Measurements from ENCODE around the gene GRIP2. TPM values are rescaled to one million over a fixed set of nuclear protein-coding genes. Genes with fewer than 3 reads are reported as not detected.

The GRIP2 gene
- polyA plus RNA-seq, 4 donors = 0.97 to 1.2 (median 1.1) TPM

- DNase-seq (ENCODE audit: low read depth in 4 of 4, low spot score in 3 of 4) = no peak
These were observed 51.7 kb downstream of the GRIP2 start for GRCh38 chr3:14488286-14489041.

DNA sequence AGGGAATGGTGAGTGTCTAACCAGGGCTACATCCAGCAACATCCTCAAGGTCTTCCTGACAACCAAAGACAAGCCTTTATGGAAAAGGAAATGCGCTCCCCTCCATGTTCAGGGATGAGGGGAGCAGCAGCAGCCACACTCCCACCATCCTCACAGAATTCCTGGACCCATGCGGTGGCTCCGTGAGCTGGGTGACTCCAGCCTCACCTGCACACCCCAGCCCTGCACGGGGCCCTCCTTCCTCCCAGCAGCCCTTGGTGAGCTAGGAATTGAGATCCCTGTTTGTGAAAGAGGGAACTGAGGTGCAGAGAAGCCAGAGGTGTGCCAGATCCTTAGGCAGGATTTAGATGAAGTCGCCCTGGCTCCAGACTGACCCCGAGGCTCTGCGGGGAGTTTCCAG lies 52.3 kb downstream of the GRIP2 start:
- no peak for DNase-seq (ENCODE audit: low read depth in 4 of 4, low spot score in 3 of 4)

DNA sequence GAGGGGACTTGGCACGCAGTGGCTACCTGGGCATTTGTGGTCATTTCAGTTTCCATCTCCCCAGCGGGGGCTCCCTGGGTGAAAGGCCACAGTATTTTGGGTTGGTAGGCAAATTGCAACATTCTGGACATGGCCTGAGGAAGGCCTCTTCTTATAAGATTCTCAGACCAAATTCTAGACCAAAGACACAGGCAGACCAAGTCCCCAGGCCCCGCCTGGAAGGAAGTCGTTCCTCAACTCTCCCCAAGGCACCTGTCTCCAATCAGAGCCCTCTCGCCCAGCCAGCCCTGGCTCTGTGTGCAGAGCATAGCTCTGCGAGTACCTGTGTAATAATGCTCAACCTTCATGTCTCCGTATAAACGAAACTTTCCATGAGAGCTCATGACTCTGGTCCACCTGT lies 53.1 kb downstream of the GRIP2 start:
- no peak for DNase-seq (ENCODE audit: low read depth in 4 of 4, low spot score in 3 of 4)

DNA sequence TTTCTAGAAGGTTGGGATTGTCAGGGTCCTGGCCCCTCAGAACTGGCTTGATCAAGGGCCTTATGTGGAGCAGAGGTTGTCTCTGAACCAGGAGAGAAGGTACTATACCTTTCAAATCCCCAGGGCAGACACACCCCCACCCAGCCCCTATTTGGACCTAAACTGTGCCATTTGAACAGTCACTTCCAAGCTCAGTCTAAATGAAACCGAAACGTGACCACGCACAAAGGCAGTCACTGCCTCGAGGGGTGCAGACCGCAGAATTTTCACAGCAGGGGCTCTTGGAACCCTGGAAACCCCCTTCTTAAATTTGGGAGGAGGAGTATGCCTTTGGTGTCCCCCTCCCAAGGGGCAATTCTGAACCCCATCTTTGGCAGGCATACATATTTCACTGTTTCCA lies 53.7 kb downstream of the GRIP2 start:
- DNase-seq (ENCODE audit: low read depth in 4 of 4, low spot score in 3 of 4) = no peak

DNA sequence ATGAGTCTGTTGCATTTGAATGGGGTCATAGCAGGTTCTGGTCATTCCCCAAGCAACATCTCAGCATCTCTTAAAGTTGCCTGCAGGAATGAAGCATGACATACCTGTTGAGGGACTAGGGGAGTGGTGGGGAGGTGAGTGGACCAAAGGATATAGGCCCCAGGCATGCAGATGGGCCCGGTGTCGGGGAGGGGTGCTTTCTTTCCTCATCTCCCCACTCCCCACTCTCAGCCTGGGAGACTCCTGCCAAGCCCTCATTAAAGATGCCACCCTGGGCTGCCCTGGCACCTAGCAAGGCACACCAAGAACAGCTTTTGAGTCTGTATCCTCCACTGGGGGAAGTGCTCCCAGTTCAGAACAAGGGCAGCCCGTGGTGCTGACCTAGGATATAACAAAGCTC lies 54.2 kb downstream of the GRIP2 start:
- DNase-seq (ENCODE audit: low read depth in 4 of 4, low spot score in 3 of 4) = no peak

GRCh38 chr3:14484741-14485140 lies 55.4 kb downstream of the GRIP2 start:
- DNase-seq (ENCODE audit: low read depth in 4 of 4, low spot score in 3 of 4) = no peak

- DNase-seq (ENCODE audit: low read depth in 4 of 4, low spot score in 3 of 4) = no peak
These were observed 56.9 kb downstream of the GRIP2 start for GRCh38 chr3:14483286-14483685.

- DNase-seq (ENCODE audit: low read depth in 4 of 4, low spot score in 3 of 4) = peak in 1 of 4 donors; percentile 46
These were observed 57.8 kb downstream of the GRIP2 start for GRCh38 chr3:14482271-14482721.

GRCh38 chr3:14481646-14482036 lies 58.5 kb downstream of the GRIP2 start:
- DNase-seq (ENCODE audit: low read depth in 4 of 4, low spot score in 3 of 4) = no peak

GRCh38 chr3:14481018-14481645 lies 59.0 kb downstream of the GRIP2 start:
- DNase-seq (ENCODE audit: low read depth in 4 of 4, low spot score in 3 of 4) = no peak

DNA sequence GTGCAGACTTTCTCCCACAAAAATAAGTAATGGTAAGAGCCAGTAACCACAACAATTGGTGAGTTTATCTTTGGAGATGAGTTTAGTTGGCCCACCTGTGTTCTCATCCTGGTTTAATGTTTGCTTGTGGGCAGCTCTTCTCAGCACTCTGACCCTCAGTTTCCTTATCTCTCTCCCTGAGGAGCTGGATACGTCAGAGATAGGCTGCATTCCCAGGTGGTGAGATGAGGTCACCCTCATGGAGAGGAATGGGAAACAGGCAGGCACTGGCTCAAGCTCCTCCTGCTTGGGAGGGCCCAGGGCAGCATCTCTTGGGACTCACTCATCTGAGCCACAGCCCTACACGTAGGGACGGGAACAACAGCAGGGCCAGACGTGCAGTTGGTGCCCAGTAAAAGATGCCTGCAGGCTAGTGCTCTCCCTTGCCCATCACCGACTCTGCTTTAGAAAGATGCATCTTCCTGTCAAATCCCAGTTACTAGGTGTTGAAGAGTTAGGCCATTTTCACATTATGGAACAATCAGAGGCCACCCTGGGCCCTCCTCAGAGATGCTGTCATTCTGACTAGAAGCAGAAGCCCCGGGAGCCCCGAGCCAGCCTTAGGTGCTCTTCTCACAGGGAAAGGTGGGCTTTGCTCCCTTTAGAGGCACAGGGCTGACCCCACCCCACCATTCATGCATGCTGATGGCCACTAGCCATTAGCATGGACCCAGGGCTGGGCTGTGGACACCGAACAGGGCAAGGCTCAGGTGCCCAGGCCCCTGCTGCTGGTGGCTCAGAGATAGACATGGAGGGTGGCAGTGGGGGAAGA lies 59.7 kb downstream of the GRIP2 start:
- no peak for DNase-seq (ENCODE audit: low read depth in 4 of 4, low spot score in 3 of 4)

DNA sequence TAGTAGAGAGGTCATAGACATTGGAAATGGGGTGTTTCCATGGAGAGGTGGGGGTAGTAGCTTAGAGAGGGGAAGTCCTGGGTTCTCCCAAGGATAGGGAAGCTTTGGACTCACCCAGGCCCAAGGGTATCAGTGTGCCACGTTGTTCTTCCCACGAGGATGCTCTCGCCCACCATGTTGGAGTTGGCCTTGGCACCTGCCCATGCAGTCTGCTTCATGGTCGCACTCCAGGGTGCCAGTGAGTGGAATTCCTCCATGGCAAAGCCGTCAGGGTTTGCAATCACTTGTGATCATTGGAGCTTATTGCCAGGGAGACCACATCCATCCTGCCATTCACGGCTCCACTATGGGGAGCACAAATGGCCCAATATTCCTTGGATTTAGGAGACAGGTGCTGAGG lies 60.6 kb downstream of the GRIP2 start:
- DNase-seq (ENCODE audit: low read depth in 4 of 4, low spot score in 3 of 4) = no peak

GRCh38 chr3:14478956-14479550 lies 61.1 kb downstream of the GRIP2 start:
- DNase-seq (ENCODE audit: low read depth in 4 of 4, low spot score in 3 of 4) = peak in 1 of 4 donors; percentile 38

- no peak for DNase-seq (ENCODE audit: low read depth in 4 of 4, low spot score in 3 of 4)
These were observed 62.7 kb downstream of the GRIP2 start for GRCh38 chr3:14477311-14477935.

- DNase-seq (ENCODE audit: low read depth in 4 of 4, low spot score in 3 of 4) = no peak
These were observed 63.4 kb downstream of the GRIP2 start for GRCh38 chr3:14476583-14477265.

DNA sequence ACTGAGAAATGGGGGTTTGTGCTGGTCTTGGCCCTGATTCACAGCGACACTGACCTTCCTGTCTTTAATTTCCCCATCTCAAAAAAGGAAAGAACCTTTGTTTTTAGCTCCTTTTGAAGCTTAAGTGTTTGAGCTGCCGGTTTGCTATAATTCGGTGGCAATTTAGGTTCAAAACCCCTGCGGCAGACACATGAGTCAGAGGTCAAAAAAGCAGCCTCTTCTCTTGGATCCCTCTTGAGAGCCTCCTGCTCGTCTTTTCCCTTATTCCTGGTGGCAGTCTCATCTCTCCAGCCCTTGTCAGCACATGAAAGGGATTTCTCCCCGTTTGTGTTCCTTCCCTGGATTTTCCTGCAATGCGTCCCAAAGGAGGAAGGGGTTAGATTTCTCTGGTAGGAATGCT lies 64.5 kb downstream of the GRIP2 start:
- DNase-seq (ENCODE audit: low read depth in 4 of 4, low spot score in 3 of 4) = no peak

DNA sequence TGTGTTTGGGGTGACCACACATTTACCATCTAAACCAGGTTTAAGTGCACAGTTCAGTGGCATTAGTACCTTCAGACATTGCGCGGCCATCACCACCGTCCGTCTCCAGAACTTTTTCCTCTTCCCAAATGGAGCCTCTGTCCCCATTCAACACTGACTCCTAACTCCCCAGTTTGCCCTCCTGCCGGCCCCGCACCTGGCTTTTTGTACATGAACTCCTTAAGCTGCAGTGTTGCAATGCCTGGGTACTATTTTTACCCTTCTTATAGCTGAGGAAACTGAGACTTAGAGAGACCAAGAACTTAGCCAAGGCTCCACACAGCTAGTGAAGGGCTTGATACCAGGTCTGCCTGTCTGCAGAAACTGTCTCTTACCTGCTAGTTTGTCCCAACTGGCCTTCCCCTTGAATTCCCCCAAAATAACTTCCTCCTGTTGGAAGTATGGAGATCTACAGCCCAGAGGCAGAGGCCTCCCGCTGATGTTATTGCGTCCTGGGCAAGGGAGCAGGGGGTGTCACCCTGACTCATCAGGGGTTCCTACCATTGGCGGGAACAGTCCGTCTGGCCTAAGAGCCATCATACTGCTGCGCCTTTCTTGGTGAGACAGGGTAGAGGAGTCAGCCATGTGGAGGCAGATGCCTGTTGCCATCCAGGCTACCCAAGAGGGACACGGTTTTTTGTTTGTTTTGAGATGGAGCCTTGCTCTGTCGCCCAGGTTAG lies 65.6 kb downstream of the GRIP2 start:
- no peak for DNase-seq (ENCODE audit: low read depth in 4 of 4, low spot score in 3 of 4)

- DNase-seq (ENCODE audit: low read depth in 4 of 4, low spot score in 3 of 4) = peak in 2 of 4 donors; percentile 72 to 74
These were observed 66.7 kb downstream of the GRIP2 start for GRCh38 chr3:14473411-14473891.

All from right renal pelvis (tissue), 4 donors.